Measurements from ENCODE around the gene SH3YL1. TPM values are rescaled to one million over a fixed set of nuclear protein-coding genes. Genes with fewer than 3 reads are reported as not detected.
A peak's percentile ranks its signal among the peaks of the same experiment; 100 is the strongest.

The SH3YL1 gene
- 17.9 and 28.6 TPM in 2 replicates for total RNA-seq

GRCh38 chr2:263774-264492 is at the start of gene SH3YL1:
Gene SH3YL1 (minus strand): TSS chr2:264032. CDS start chr2:263984, 48 bp downstream.
- DNase-seq, result peak; percentile 14

- DNase-seq, result no peak
These were observed 47.2 kb upstream of the SH3YL1 start for GRCh38 chr2:310994-311393.

GRCh38 chr2:309954-310510 is 46.2 kb upstream of the SH3YL1 start:
- DNase-seq, result no peak

- no peak for DNase-seq
These were observed 45.5 kb upstream of the SH3YL1 start for GRCh38 chr2:309148-309953.

- DNase-seq, result no peak
These were observed 41.5 kb upstream of the SH3YL1 start for GRCh38 chr2:305366-305765.

- DNase-seq, result no peak
These were observed 32.5 kb upstream of the SH3YL1 start for GRCh38 chr2:296354-296753.

GRCh38 chr2:295090-295489 is 31.3 kb upstream of the SH3YL1 start:
- DNase-seq, result no peak

- DNase-seq, result peak; percentile 81
These were observed 26.4 kb upstream of the SH3YL1 start for GRCh38 chr2:290090-290722.

GRCh38 chr2:289362-290089 is 25.7 kb upstream of the SH3YL1 start:
- DNase-seq, result peak; percentile 33

GRCh38 chr2:288758-289361 is 25.0 kb upstream of the SH3YL1 start:
- DNase-seq, result peak; percentile 3

- peak; percentile 28 for DNase-seq
These were observed 24.3 kb upstream of the SH3YL1 start, which contains the start of gene ALKAL2 for GRCh38 chr2:287911-288757. Gene ALKAL2 (minus strand): TSS chr2:288091. CDS start chr2:287835, 256 bp downstream.

- DNase-seq, result peak; percentile 50
These were observed 23.6 kb upstream of the SH3YL1 start for GRCh38 chr2:287471-287885.

GRCh38 chr2:286774-287392 is 23.1 kb upstream of the SH3YL1 start:
- peak; percentile 22 for DNase-seq

- no peak for DNase-seq
These were observed 22.2 kb upstream of the SH3YL1 start for GRCh38 chr2:286035-286434.

GRCh38 chr2:285531-285930 is 21.7 kb upstream of the SH3YL1 start:
- DNase-seq, result no peak

GRCh38 chr2:284896-285492 is 21.2 kb upstream of the SH3YL1 start:
- DNase-seq, result no peak

GRCh38 chr2:283996-284794 is 20.4 kb upstream of the SH3YL1 start:
- no peak for DNase-seq

GRCh38 chr2:282371-283263 is 18.8 kb upstream of the SH3YL1 start:
- DNase-seq, result no peak
